Vagina (tissue), 2 donors: Measurements from ENCODE around the gene CTDSP1. TPM values are rescaled to one million over a fixed set of nuclear protein-coding genes. Genes with fewer than 3 reads are reported as not detected.
A peak's percentile ranks its signal among the peaks of the same experiment; 100 is the strongest.

Experiments used
- DNase-seq, 2 donors: peaks; one replicate each; pipeline ENCODE4 v3.0.0-alpha.2; 2017; ENCODE audit errors: extremely low spot score in 2 of 2
- H3K27ac ChIP-seq: fragments of 200-600 bp; sonication (generic); one replicate; pipeline ENCODE4 v1.5.1; 2019
- H3K27me3 ChIP-seq: fragments of 200-600 bp; sonication (generic); one replicate; pipeline ENCODE4 v1.5.1; 2019
- H3K36me3 ChIP-seq, 2 donors: fragments of 200-600 bp; sonication (generic); one replicate each; pipeline ENCODE4 v1.5.1; 2017 to 2019
- H3K4me1 ChIP-seq: fragments of 200-600 bp; sonication (generic); one replicate; pipeline ENCODE4 v1.5.1; 2019
- H3K4me3 ChIP-seq, 2 donors: fragments of 200-600 bp; sonication (generic); 1 replicate in 1 of 2; 2 replicates in 1 of 2; pipeline ENCODE4 v1.5.1; 2016 to 2019
- H3K9me3 ChIP-seq: fragments of 200-600 bp; sonication (generic); one replicate; pipeline ENCODE4 v1.5.1; 2019
- POLR2A ChIP-seq, 2 donors: fragments of 450-650 bp; IDR thresholded peaks; one replicate each; pipeline ENCODE4 v1.6.1; 2017; ENCODE audit warnings: antibody characterized with exemption in 2 of 2, mild to moderate bottlenecking in 2 of 2, moderate library complexity in 2 of 2
- POLR2AphosphoS5 ChIP-seq, 2 donors: sonication (generic); formaldehyde crosslinking; IDR thresholded peaks; one replicate each; pipeline ENCODE4 v1.9.0; 2017; ENCODE audit warnings: antibody characterized with exemption in 2 of 2, mild to moderate bottlenecking in 2 of 2, low read depth in 1 of 2; ENCODE audit not compliant: insufficient read depth in 1 of 2
- intact Hi-C: fragments of 100-400 bp; cut with DNase I; formaldehyde crosslinking; loops from one replicate; pipeline ENCODE4 v1.15.1; 2023
- microRNA counts, 2 donors: library from miRNA; unstranded; fragments of <30 nt; microRNA quantifications; one replicate each; lab custom pipeline; 2016 to 2017
- microRNA-seq: library from miRNA; unstranded; fragments of <30 nt; microRNA quantifications from one replicate; pipeline ENCODE4, GENCODE V29; 2017; ENCODE audit warnings: borderline number of aligned reads, borderline replicate concordance
- small RNA-seq: library from RNA; depleted of rRNA; stranded (forward); fragments of <200 nt; gene quantifications from one replicate; pipeline ENCODE3, GENCODE V24; 2016
- total RNA-seq: library from RNA; depleted of rRNA; stranded (reverse); fragments of >200 nt; gene quantifications from one replicate; pipeline ENCODE4 v1.2.3, GENCODE V29; 2016
- TF ChIP-seq, protein P1 (sequence below), 3 experiments: fragments of 450-650 bp in 2 of 3; fragments of 200-600 bp in 1 of 3; sonication (generic) in 1 of 3; IDR thresholded peaks; one replicate each; pipeline ENCODE4 v1.5.1; 2017 to 2019; ENCODE audit warnings: antibody characterized with exemption in 3 of 3, mild to moderate bottlenecking in 2 of 3, moderate library complexity in 2 of 3

CTDSP1 gene
- total RNA-seq, 1 donor from 2014 or later, result 103 TPM

DNA sequence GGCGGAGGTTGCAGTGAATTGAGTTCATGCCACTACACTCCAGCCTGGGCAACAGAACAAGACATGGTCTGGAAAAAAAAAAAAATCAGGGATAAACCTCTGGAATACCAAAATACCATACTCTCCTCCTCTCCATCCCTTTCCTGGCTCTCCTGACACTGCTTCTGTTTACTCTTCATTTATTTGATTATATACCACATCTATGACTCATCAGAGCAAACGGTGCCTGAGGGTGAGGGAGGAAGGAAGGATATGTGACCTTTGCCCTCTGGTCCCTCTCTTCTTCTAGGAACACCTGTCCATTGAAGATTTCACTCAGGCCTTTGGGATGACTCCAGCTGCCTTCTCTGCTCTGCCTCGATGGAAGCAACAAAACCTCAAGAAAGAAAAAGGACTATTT is 49.3 kb downstream of the CTDSP1 start:
- peaks cover 0 to 24% of the 10 kb centered on the region in 2 donors for H3K36me3 ChIP-seq

DNA sequence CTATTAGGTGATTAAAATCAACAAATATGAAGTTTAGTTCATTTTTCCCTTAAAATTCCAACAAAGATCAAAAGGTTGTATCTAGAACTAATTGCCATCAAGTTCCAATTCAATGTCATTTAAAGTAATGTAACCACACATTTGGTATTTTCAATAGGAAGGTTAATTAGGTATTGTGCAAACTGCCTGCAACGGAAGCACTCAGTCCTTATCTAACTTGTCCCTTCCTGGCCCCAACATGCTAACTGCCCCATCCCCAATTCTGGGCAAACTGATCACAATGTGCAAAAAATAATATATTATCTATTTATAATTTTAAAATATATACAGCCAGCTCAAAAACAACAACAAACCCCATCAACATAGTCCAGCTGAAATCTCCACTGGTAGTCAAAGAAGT is 52.4 kb downstream of the CTDSP1 start:
- no peak for DNase-seq
- Histone ChIP-seq H3K4me3 (no peak overlapping the region), H3K9me3 (no peaks in the 10 kb centered on the region), H3K4me1 (no peaks in the 10 kb centered on the region), H3K27me3 (no peaks in the 10 kb centered on the region), H3K36me3 (peaks cover 0 to 44% of the 10 kb centered on the region in 2 donors), H3K27ac (no peak overlapping the region)
- intact Hi-C loops, result no loop called here
- no peak for TF ChIP-seq POLR2A (IDR thresholded peaks at IDR 0.05)
- TF ChIP-seq, protein P1, sequence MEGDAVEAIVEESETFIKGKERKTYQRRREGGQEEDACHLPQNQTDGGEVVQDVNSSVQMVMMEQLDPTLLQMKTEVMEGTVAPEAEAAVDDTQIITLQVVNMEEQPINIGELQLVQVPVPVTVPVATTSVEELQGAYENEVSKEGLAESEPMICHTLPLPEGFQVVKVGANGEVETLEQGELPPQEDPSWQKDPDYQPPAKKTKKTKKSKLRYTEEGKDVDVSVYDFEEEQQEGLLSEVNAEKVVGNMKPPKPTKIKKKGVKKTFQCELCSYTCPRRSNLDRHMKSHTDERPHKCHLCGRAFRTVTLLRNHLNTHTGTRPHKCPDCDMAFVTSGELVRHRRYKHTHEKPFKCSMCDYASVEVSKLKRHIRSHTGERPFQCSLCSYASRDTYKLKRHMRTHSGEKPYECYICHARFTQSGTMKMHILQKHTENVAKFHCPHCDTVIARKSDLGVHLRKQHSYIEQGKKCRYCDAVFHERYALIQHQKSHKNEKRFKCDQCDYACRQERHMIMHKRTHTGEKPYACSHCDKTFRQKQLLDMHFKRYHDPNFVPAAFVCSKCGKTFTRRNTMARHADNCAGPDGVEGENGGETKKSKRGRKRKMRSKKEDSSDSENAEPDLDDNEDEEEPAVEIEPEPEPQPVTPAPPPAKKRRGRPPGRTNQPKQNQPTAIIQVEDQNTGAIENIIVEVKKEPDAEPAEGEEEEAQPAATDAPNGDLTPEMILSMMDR (IDR thresholded peaks at IDR 0.05), result no peak
- TF ChIP-seq POLR2AphosphoS5 (IDR thresholded peaks at IDR 0.05; ENCODE audit: insufficient read depth in 1 of 2, low read depth in 1 of 2), result no peak

More for the DNA sequence above, 49.3 kb downstream of the CTDSP1 start:
- intact Hi-C loops, result no loop called here
- H3K4me1 ChIP-seq, result no peaks in the 10 kb centered on the region
- no peak overlapping the region for H3K4me3 ChIP-seq
- no peaks in the 10 kb centered on the region for H3K27me3 ChIP-seq
- no peak for TF ChIP-seq POLR2A (IDR thresholded peaks at IDR 0.05)
- TF ChIP-seq POLR2AphosphoS5 (IDR thresholded peaks at IDR 0.05; ENCODE audit: insufficient read depth in 1 of 2, low read depth in 1 of 2), result no peak
- TF ChIP-seq, protein P1 (IDR thresholded peaks at IDR 0.05), result no peak
- H3K9me3 ChIP-seq, result no peaks in the 10 kb centered on the region
- H3K27ac ChIP-seq, result no peak overlapping the region
- no peak for DNase-seq

MicroRNAs within 50 kb of the gene (microRNA counts, 767-probe panel; counts per million panel counts)
- microRNA hsa-miR-26b-5p (lab: Ali Mortazavi, UCI), result 7,307 to 7,474 counts per million in 2 donors

Small RNA genes within 50 kb of the gene (microRNA-seq; reads per million reads assigned to microRNA genes)
- gene MIR26B, result 71,964 reads per million, percentile 98 among the genes with 10 or more reads in this experiment

Small RNA genes within 50 kb of the gene (small RNA-seq; reads per million reads assigned to genes)
- gene MIR26B, result 364 reads per million, percentile 98 among the genes with 10 or more reads in this experiment

Other genes starting within 250 kb of the CTDSP1 start
- gene CXCR1, start 232.9 kb upstream of the CTDSP1 start, total RNA-seq, result 0.49 TPM
- gene ARPC2, start 182.7 kb upstream of the CTDSP1 start, total RNA-seq, result 284 TPM
- 8.1 TPM for gene GPBAR1, start 138.9 kb upstream of the CTDSP1 start, total RNA-seq
- gene AAMP, start 129.7 kb upstream of the CTDSP1 start, total RNA-seq, result 106 TPM
- 28.7 TPM for gene PNKD, start 129.3 kb upstream of the CTDSP1 start, total RNA-seq
- gene TMBIM1, start 107.4 kb upstream of the CTDSP1 start, total RNA-seq, result 232 TPM
- gene CATIP, start 43.0 kb upstream of the CTDSP1 start, total RNA-seq, result not detected
- 36.6 TPM for gene SLC11A1, start 17.6 kb upstream of the CTDSP1 start, total RNA-seq
- not detected for gene VIL1, start 19.3 kb downstream of the CTDSP1 start, total RNA-seq
- 23.3 TPM for gene USP37, start 168.5 kb downstream of the CTDSP1 start, total RNA-seq
- gene CNOT9, start 169.0 kb downstream of the CTDSP1 start, total RNA-seq, result 46.4 TPM
- 12.0 TPM for gene PLCD4, start 208.0 kb downstream of the CTDSP1 start, total RNA-seq